Mesothelial cell of epicardium (in vitro differentiated cells): Measurements from ENCODE around the gene KATNA1. TPM values are rescaled to one million over a fixed set of nuclear protein-coding genes. Genes with fewer than 3 reads are reported as not detected.

Experiments used
- DNase-seq, 2 experiments: peaks; one replicate each; pipeline ENCODE4 v3.0.0; 2021; ENCODE audit warnings: low spot score in 2 of 2; ENCODE audit not compliant: unreplicated experiment in 2 of 2
- H3K27ac Mint-ChIP-seq: 2 replicates; pipeline ENCODE4 v1.8.0; 2021; ENCODE audit warnings: mixed read lengths
- H3K27me3 Mint-ChIP-seq: 2 replicates; pipeline ENCODE4 v1.8.0; 2021; ENCODE audit warnings: low read depth, mixed read lengths
- H3K36me3 Mint-ChIP-seq: 2 replicates; pipeline ENCODE4 v1.8.0; 2021; ENCODE audit warnings: mixed read lengths
- H3K4me1 Mint-ChIP-seq: 2 replicates; pipeline ENCODE4 v1.8.0; 2021; ENCODE audit warnings: mixed read lengths
- H3K4me3 Mint-ChIP-seq: 2 replicates; pipeline ENCODE4 v1.8.0; 2021; ENCODE audit warnings: mild to moderate bottlenecking, moderate library complexity, mixed read lengths
- H3K9me3 Mint-ChIP-seq: 2 replicates; pipeline ENCODE4 v1.8.0; 2021; ENCODE audit warnings: mixed read lengths
- total RNA-seq: library from RNA; stranded (reverse); gene quantifications from 3 replicates; pipeline ENCODE4 v1.2.1, GENCODE V29; 2021
- TF ChIP-seq, protein P1 (sequence below): fragments of 200-600 bp; sonication (generic); IDR thresholded peaks from one replicate; pipeline ENCODE4 v1.5.0; 2021; ENCODE audit warnings: antibody characterized with exemption; ENCODE audit not compliant: unreplicated experiment

The KATNA1 gene
- total RNA-seq, 1 donor from 2014 or later = 18.8 TPM

DNA sequence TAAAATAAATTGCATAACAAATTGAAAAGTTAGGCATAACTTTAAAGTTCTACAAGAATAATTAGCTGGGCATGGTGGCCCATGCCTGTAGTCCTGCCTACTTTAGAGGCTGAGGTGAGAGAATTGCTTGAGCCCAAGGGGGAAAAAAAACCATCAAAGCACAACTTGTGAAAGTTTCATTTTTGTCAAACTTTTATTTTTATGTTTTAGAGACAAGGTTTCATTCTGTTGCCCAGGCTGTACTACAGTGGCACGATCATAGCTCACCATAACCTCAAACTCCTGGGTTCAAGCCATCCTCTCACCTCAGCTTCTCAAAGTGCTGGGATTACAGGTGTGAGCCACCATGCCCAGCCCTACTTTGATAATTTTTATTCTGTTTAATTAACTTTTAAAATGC lies 14.2 kb downstream of the KATNA1 start:
- Mint-ChIP-seq H3K4me1 (no peaks in the 10 kb centered on the region), H3K9me3 (no peaks in the 10 kb centered on the region), H3K4me3 (no peak overlapping the region), H3K27ac (no peak overlapping the region), H3K27me3 (no peaks in the 10 kb centered on the region), H3K36me3 (peaks cover 14% of the 10 kb centered on the region)
- TF ChIP-seq, protein P1, sequence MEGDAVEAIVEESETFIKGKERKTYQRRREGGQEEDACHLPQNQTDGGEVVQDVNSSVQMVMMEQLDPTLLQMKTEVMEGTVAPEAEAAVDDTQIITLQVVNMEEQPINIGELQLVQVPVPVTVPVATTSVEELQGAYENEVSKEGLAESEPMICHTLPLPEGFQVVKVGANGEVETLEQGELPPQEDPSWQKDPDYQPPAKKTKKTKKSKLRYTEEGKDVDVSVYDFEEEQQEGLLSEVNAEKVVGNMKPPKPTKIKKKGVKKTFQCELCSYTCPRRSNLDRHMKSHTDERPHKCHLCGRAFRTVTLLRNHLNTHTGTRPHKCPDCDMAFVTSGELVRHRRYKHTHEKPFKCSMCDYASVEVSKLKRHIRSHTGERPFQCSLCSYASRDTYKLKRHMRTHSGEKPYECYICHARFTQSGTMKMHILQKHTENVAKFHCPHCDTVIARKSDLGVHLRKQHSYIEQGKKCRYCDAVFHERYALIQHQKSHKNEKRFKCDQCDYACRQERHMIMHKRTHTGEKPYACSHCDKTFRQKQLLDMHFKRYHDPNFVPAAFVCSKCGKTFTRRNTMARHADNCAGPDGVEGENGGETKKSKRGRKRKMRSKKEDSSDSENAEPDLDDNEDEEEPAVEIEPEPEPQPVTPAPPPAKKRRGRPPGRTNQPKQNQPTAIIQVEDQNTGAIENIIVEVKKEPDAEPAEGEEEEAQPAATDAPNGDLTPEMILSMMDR = no peak
- DNase-seq = no peak

- DNase-seq = no peak
- Mint-ChIP-seq H3K27me3 (no peaks in the 10 kb centered on the region), H3K4me1 (no peaks in the 10 kb centered on the region), H3K27ac (no peak overlapping the region), H3K9me3 (no peaks in the 10 kb centered on the region), H3K36me3 (peaks cover 28% of the 10 kb centered on the region), H3K4me3 (no peak overlapping the region)
- TF ChIP-seq, protein P1 = no peak
Observed at GRCh38 chr6:149628875-149629510, 19.5 kb downstream of the KATNA1 start.

DNA sequence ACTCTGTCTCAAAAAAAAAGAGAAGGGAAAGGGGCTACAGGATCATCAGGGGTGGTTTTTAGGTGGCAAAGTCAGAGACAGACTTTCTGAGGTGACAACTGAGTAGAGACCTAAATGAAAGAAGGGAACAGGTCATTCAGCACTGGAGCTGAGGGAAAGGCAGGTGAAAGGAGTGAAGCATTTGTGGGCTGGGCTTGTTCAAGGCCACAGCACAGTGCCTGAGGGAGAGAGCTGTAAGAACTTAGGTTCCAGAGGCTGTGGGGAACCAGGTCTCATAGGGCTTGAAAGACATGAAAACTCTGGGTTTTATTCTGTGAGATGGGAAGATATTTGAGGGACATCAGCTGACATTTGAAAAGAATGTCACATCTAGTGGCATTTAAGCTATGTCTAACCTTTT lies 20.8 kb downstream of the KATNA1 start:
- no peaks in the 10 kb centered on the region for H3K27me3 Mint-ChIP-seq
- H3K36me3 Mint-ChIP-seq = peaks cover 33% of the 10 kb centered on the region
- H3K27ac Mint-ChIP-seq = no peak overlapping the region
- no peaks in the 10 kb centered on the region for H3K4me1 Mint-ChIP-seq
- TF ChIP-seq, protein P1 = no peak
- no peak overlapping the region for H3K4me3 Mint-ChIP-seq
- DNase-seq = no peak
- no peaks in the 10 kb centered on the region for H3K9me3 Mint-ChIP-seq

GRCh38 chr6:149615805-149616204 lies 32.7 kb downstream of the KATNA1 start:
- Mint-ChIP-seq H3K4me3 (no peak overlapping the region), H3K4me1 (no peaks in the 10 kb centered on the region), H3K27ac (no peak overlapping the region), H3K27me3 (no peaks in the 10 kb centered on the region), H3K36me3 (peaks cover 47% of the 10 kb centered on the region), H3K9me3 (peaks cover 14% of the 10 kb centered on the region)
- TF ChIP-seq, protein P1 = no peak
- no peak for DNase-seq

GRCh38 chr6:149614337-149614736 lies 34.2 kb downstream of the KATNA1 start:
- Mint-ChIP-seq H3K27ac (no peak overlapping the region), H3K4me1 (no peaks in the 10 kb centered on the region), H3K27me3 (no peaks in the 10 kb centered on the region), H3K36me3 (peaks cover 39% of the 10 kb centered on the region), H3K9me3 (peaks cover 9% of the 10 kb centered on the region), H3K4me3 (no peak overlapping the region)
- no peak for DNase-seq
- TF ChIP-seq, protein P1 = no peak
